Measurements from ENCODE around the gene PIK3IP1.
"Not testable (repeated sequence)": the region's sequence is repeated elsewhere in the genome, so short reads cannot be mapped to it uniquely, and the experiment has no call there.

Gene PIK3IP1, protein sequence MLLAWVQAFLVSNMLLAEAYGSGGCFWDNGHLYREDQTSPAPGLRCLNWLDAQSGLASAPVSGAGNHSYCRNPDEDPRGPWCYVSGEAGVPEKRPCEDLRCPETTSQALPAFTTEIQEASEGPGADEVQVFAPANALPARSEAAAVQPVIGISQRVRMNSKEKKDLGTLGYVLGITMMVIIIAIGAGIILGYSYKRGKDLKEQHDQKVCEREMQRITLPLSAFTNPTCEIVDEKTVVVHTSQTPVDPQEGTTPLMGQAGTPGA

GRCh38 chr22:31292236-31292989, at the start of gene PIK3IP1:
Gene PIK3IP1, minus strand, starts transcription at chr22:31292488. Its CDS starts 144 bp downstream, at chr22:31292344.
- peak; percentile 74 to 83 for DNase-seq

- DNase-seq, result no peak
Observed at GRCh38 chr22:31341386-31342088, 49.2 kb upstream of the PIK3IP1 start.

DNA sequence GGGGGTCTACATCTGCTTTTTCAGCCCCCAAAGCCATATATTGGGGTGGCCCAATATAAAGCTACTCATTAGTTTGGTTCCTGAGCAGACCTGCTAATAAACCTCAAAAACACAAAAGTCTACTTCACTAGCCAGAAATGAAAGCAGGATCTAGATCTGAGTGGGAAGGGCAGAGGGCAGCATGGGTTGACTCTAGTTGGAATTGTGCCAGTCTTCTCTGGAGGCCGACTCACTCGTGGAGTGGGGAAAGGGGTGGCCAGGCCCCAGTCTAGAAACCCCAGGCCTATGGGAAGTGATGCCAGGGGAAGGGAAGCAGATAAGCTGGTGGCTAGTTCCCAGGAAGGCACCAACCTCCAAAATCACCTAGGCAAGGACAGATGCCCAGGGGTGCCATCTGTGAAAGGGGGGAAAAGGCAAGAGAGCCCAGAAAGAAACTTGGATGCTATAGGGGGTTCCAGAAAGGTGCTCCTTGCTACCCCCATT, 48.5 kb upstream of the PIK3IP1 start:
- no peak for DNase-seq

- DNase-seq, result no peak
Observed at GRCh38 chr22:31340360-31340759, 48.1 kb upstream of the PIK3IP1 start.

DNA sequence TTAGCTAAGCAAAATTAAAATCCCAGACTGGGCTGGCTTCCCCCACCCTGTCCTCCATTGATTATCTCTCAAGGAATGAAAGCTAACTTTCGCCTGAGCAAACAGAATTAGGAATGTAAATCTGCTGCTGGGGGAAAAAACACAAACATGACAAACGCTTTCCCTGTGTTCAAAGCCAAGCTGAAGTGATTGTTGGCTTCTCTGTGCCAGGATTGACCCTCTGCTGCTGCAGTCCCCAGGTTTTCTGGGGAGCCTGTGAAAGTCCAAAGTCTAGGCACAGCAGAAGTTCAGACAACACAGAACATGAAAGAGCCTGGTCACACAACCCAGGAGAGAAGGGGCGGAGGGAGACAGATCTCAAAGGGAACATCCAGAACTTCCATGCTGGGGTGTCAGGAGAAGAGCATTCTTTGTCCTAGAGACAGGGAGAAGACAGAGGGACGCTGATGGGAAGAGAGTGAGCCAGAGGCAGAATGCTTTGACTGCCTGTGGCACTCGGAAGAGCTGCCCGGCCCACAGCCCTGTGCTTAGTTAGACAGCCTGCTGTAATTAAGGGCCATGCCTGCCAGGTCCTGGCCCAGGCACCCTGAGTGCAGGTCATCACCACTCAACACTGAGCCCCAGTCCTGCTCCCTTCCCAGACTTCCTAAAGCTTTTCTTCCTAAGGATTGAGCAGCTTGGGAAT, 47.0 kb upstream of the PIK3IP1 start:
- DNase-seq, result no peak

- peak in 1 of 2 experiments; percentile 26 for DNase-seq
Observed at GRCh38 chr22:31337178-31337577, 44.9 kb upstream of the PIK3IP1 start.

DNA sequence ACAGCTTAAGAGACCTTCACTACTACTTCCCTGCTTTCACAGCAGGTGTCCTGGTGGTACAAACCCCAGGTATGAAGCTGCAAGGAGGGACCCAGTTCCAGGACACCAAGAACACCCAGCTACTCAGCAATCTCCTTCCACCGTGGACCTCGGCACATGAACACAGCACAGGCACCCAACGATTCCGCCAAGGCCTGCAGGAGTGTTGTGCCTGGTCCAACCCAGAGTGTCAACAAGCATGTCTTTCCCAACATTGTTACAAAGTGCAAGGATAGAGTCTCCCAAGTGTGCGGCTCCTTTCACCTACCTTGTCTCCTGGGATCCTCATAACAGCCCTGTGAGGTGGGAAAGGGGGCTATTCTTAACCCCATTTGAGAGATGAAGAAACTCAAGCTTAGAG, 42.0 kb upstream of the PIK3IP1 start:
- no peak for DNase-seq

DNA sequence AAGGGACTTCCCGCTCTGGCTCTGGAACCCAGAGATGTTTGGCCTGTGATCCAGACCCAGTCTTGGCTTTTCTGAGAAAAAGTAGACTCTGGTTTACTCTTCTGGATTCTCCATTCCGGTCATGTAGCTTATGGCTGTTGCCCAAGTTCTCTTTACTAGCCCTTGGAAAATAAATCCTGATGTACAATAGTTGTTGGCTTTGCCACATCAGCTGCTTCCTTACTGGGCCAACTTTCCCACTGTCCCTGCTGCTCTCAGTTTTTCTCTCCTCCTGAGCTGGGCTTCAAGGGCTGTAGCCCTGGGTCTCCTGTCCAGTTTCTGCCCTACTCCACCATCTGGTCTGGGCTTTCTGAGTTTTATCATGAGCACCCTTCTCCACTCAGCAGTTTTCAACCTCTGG, 41.4 kb upstream of the PIK3IP1 start:
- DNase-seq, result no peak

DNA sequence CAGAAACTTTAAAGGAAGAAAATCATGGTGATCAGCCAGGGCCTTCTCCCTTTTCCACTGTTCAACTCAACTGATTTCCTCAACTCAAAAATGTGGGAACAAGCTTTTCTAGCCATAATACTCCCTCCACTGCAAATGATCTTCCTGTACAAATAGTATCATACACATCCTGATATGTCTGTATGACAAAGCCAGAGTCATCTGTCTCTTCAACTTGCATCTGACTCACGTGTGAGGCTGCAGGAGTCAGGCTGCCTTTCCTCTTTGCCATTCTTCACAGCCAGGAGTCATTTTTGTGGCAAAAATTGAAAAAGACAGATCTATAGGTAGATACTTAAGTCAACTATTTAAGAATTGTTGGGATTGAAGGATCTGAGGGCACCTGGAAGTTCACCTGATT, 40.6 kb upstream of the PIK3IP1 start:
- no peak for DNase-seq

DNA sequence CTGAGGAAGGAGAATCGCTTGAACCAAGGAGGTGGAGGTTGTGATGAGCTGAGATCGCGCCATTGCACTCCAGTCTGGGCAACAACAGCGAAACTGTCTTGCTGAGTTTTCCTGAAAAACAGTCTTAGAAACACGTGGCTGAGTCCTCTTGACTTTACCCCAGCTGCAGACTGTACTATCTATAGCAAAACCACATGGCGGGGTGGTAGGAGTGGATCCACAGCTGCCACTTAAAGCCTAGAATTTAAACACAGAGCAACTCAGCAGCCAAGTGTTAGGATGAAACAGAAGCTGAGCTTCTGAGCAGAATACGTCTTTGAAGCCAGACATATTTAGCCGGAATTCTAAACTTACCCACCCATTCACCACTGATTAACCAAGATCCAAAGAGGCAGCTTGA, 39.7 kb upstream of the PIK3IP1 start:
- no peak for DNase-seq

- no peak for DNase-seq
Observed at GRCh38 chr22:31329453-31330215, 37.3 kb upstream of the PIK3IP1 start.

DNA sequence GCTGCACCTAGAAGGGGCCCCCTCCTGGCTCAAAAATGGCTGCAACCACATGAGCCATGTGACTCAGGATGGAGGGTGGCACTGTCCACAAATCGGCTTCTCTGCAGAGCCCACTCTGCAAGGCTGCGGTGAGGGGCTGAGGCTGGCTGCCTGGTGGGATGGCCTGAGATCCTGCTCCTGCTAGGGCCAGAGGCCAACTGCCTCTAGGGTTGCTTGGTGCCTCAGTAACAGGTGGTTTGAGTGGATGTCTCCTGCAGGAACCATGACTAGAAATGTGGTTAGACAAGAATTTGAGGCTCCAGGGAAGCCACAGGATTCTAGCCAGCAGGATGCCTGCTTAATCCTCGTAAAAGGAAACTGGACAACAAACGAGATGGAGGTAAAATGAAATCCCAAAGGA, 36.7 kb upstream of the PIK3IP1 start:
- DNase-seq, result no peak

DNA sequence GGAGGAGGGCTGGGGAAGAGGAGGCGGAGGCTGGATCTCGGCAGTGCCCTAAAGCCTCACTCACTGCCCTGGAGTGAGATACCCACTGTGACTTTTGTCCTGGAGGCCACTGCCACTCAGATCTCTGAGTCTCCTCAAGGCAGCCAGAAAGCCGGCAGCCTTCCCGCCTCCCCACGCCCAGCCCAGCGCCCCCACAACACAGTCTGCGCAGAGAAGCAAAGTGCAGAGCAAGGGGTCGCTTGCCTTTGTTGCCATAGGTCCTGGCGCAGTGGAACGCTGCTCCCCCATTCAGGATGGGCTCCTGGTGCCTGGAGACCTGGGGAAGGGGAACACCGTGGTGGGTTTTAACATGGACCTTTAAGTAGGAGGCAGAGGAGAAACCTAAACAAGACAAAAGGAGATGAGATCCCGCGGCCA, 36.3 kb upstream of the PIK3IP1 start:
- DNase-seq, result no peak

- no peak for DNase-seq
Observed at GRCh38 chr22:31327806-31328543, 35.7 kb upstream of the PIK3IP1 start.

DNA sequence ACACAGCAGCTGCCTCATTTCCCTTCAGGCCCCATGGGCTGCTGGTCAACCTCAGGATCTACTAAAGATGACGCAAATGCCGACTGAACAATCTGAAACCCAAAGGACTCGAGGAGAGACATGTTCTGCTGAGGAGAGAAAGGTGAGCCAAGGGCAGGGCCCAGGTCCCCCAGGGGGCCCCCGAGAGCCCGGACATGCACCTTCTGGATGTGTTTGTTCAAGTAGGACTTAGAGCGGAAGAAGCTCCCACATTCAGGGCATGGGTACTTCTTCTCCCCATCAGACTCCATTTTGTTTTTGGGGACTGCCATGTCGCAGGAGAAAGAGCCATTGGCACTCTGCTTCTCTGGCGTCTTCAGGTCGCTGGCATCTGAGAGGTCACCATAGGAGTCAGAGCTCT, 34.6 kb upstream of the PIK3IP1 start:
- no peak for DNase-seq

DNA sequence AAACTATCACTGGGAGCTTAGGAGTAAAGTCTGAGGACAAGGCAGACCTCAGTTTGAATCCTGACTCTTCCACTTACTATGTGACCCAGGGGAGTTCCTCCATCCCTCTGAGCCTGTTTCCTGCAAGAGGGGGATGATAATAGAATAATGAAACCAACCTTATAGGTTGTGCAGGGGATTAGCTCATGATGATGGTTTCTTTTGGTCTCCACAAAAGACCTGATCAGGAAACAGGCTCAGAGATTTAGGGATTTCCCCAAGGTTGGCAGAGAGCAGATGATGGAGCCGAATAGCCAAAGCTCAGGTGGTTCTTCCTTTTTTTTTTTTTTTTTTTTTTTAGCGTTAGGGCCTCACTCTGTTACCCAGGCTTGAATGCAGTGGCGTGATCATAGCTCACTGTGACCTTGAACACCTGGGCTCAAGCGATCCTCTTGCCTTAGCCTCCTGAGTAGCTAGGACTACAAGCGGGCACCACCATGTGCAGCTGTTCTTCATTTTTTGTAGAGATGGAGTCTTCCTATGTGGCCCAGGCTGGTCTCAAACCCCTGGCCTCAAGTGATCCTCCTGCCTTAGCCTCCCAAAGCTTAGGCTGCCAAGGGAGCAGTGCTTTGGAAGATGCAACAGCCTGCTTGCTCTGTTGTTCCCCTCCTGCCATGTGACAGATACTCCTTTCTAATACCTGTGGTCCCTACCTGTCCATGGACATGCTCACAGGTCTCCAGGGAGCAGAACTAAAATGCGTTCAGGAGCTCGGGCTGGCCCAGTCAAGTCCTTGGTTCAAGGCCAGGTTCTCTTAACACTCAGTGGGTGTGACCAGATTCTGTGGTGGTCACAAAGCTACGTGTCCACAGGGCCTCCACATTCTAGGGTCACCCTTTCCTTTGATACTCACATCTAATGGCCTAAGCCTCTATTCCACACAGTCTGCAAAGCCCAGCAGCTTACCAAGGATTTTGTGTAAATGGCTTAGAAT, 31.6 kb upstream of the PIK3IP1 start:
- no peak for DNase-seq

DNA sequence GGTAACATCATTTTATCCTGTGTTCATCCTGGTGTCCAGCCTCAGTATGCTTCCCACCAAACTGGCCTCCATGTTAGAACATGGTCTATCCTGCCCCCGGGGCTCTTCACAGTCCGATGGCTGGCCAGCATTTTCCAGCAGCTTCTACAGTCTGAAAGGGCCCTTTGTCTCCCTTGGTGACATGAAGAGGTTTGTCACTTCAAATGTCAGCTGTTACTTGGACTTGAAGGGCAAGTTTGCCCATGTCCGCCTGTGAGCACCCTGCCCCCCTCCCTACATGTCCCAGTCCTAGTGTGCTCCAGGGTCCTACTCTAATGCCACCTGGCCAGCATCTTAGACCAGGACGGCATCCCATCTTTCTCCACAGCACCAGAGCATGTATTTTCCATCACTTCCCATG, 29.1 kb upstream of the PIK3IP1 start:
- DNase-seq, result no peak

DNA sequence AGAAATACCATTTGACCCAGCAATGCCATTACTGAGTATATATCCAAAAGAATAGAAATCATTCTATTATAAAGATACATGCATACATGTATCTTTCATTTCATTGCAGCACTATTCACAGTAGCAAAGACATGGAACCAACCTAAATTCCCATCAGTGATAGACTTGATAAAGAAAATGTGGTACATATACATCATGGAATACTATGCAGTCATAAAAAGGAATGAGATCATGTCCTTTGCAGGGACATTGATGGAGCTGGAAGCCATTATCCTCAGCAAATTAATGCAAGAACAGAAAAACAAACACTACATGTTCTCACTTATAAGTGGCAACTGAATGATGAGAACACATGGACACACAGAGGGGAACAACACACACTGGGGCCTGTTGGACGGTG, 21.9 kb upstream of the PIK3IP1 start:
- DNase-seq, result not testable (repeated sequence)

DNA sequence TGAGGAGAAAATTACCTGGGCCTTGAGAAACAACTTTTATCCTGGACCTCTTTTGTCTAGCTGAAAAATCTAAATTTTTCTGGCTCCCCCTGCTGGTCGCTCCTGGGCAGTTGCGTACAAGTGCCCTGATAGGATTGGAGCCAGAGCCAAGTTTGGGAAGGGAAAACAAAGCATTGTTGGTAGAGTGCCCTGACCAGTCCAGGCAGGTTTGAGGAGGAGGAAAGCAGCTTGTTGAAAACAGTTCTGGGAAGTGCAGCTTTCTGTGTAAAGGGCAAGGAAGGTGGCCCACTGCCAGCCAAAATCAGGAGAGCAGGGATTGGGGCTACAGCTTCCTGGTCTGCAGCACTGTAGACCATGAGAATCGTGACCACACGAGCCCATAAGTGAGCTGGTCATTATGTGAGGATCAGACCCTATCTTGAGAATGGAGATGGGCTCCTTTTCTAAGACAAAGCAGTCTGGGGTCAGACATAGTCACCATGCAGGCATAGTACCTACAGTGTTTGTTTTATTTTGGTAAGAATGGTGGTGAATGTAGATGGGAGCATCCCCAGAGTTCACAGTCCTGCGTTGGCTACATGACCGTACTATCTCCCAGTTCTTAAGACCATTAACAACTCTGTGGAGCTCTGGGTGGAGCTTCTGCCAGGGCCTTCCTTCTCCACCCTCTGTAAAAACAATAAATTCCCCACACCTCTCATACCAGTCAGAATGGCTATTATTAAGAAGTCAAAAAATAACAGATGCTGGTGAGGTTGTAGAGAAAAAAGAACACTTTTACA, 21.3 kb upstream of the PIK3IP1 start:
- peak; percentile 44 to 56 for DNase-seq

GRCh38 chr22:31308181-31308580, 15.9 kb upstream of the PIK3IP1 start:
- DNase-seq, result no peak
